H1 (cell line): Measurements from ENCODE around the gene PRDM15. TPM values are rescaled to one million over a fixed set of nuclear protein-coding genes. Genes with fewer than 3 reads are reported as not detected.

Experiments used
- ATF3 ChIP-seq: IDR thresholded peaks from 2 replicates; pipeline ENCODE4 v1.6.1; 2011; ENCODE audit warnings: low read depth, mild to moderate bottlenecking, low read length; ENCODE audit not compliant: insufficient read depth
- CREB1 ChIP-seq: IDR thresholded peaks from 2 replicates; pipeline ENCODE4 v1.6.1; 2012; ENCODE audit warnings: inconsistent platforms
- CTCF ChIP-seq, 3 experiments: IDR thresholded peaks; 1 replicate in 2 of 3; 2 replicates in 1 of 3; pipeline versions ENCODE4 v1.5.1 to v1.6.1; 2011; ENCODE audit warnings: low read length in 3 of 3, mild to moderate bottlenecking in 3 of 3, inconsistent platforms in 2 of 3, low read depth in 1 of 3, moderate library complexity in 1 of 3; ENCODE audit not compliant: insufficient read depth in 1 of 3; ENCODE audit errors: control extremely low read depth in 1 of 3
- JUND ChIP-seq: IDR thresholded peaks from 2 replicates; pipeline ENCODE4 v1.6.1; 2011; ENCODE audit warnings: mild to moderate bottlenecking, improper control_type of control experiment, low read length
- RXRA ChIP-seq: IDR thresholded peaks from 2 replicates; pipeline ENCODE4 v1.6.1; 2011; ENCODE audit warnings: low read depth, mild to moderate bottlenecking, low read length, moderate library complexity; ENCODE audit not compliant: insufficient read depth
- USF2 ChIP-seq: IDR thresholded peaks from 2 replicates; pipeline ENCODE4 v1.6.1; 2011; ENCODE audit warnings: low read length, improper control_type of control experiment
- polyA plus RNA-seq, 7 experiments: library from polyadenylated mRNA; depleted of rRNA in 3 of 7; stranded (reverse) in 5 of 7; unstranded in 2 of 7; fragments of >200 nt in 5 of 7; fragments of 200-250 nt in 2 of 7; gene quantifications; 1 replicate in 5 of 7; 2 replicates in 1 of 7; 4 replicates in 1 of 7; pipeline versions ENCODE4 v1.2.1 to v1.2.3, GENCODE V29; 2011 to 2013; ENCODE audit warnings: missing spikeins in 2 of 7, mixed read lengths in 2 of 7
- total RNA-seq: library from RNA; stranded (reverse); fragmentation: NEBNext Ultra II Directional; extraction: Animal tissue kit (Norgen Biotek cat#: 25700); gene quantifications from 2 replicates; pipeline ENCODE4 v1.2.1, GENCODE V29; 2021

Gene PRDM15
- total and polyA plus RNA-seq, 2 of the 8 experiments (the other 6 are each of a cell fraction or from before 2014, with no cell fraction given) = 9.7 to 10.5 TPM

- TF ChIP-seq JUND (no peak), CTCF (IDR thresholded peaks at IDR 0.05; ENCODE audit: control extremely low read depth in 1 of 3, insufficient read depth in 1 of 3, low read depth in 1 of 3, low read length in 3 of 3) (no peak), CREB1 (no peak), USF2 (no peak), RXRA (no peak), ATF3 (no peak)
Measured at GRCh38 chr21:41901782-41902181, 22.6 kb upstream of the PRDM15 start (continued).
